Ishikawa (cell line): ENCODE results near the gene PRCC.

Source experiments
- CEBPB ChIP-seq: IDR thresholded peaks from 2 replicates; pipeline ENCODE4 v1.6.1; 2012
- CREB1 ChIP-seq: IDR thresholded peaks from 2 replicates; pipeline ENCODE4 v1.6.1; 2012; ENCODE audit warnings: low read depth
- EGR1 ChIP-seq: IDR thresholded peaks from 2 replicates; pipeline ENCODE4 v1.6.1; 2012
- EP300 ChIP-seq: IDR thresholded peaks from 2 replicates; pipeline ENCODE4 v1.6.1; 2012; ENCODE audit warnings: borderline replicate concordance
- FOXM1 ChIP-seq: IDR thresholded peaks from 2 replicates; pipeline ENCODE4 v1.6.1; 2012; ENCODE audit warnings: low read depth, borderline replicate concordance
- MAX ChIP-seq: IDR thresholded peaks from 2 replicates; pipeline ENCODE4 v1.6.1; 2012
- NFIC ChIP-seq: IDR thresholded peaks from 2 replicates; pipeline ENCODE4 v1.6.1; 2012
- RAD21 ChIP-seq: IDR thresholded peaks from 2 replicates; pipeline ENCODE4 v1.6.1; 2012; ENCODE audit warnings: low read depth
- REST ChIP-seq: IDR thresholded peaks from 2 replicates; pipeline ENCODE4 v1.6.1; 2012; ENCODE audit warnings: low read depth, mild to moderate bottlenecking
- TAF1 ChIP-seq: IDR thresholded peaks from 2 replicates; pipeline ENCODE4 v1.6.1; 2012; ENCODE audit warnings: low read depth, mild to moderate bottlenecking
- TCF12 ChIP-seq: IDR thresholded peaks from 2 replicates; pipeline ENCODE4 v1.6.1; 2012; ENCODE audit warnings: low read depth
- TEAD4 ChIP-seq: IDR thresholded peaks from 2 replicates; pipeline ENCODE4 v1.6.1; 2012
- YY1 ChIP-seq: IDR thresholded peaks from 2 replicates; pipeline ENCODE4 v1.6.1; 2012; ENCODE audit warnings: low read depth
- ZBTB7A ChIP-seq: IDR thresholded peaks from 2 replicates; pipeline ENCODE4 v1.6.1; 2012; ENCODE audit warnings: low read depth
- TF ChIP-seq, protein P1 (sequence below): IDR thresholded peaks from 2 replicates; pipeline ENCODE4 v1.6.1; 2012

The PRCC gene

GRCh38 chr1:156821801-156822200, 54.5 kb downstream of the PRCC start:
- TF ChIP-seq TCF12 (no peak), EP300 (no peak), ZBTB7A (no peak), NFIC (no peak), CEBPB (no peak), TAF1 (no peak), RAD21 (no peak), MAX (no peak), FOXM1 (no peak), TEAD4 (no peak), YY1 (no peak), CREB1 (no peak), EGR1 (no peak), REST (no peak)
- TF ChIP-seq, protein P1, sequence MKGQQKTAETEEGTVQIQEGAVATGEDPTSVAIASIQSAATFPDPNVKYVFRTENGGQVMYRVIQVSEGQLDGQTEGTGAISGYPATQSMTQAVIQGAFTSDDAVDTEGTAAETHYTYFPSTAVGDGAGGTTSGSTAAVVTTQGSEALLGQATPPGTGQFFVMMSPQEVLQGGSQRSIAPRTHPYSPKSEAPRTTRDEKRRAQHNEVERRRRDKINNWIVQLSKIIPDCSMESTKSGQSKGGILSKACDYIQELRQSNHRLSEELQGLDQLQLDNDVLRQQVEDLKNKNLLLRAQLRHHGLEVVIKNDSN, result no peak

- TF ChIP-seq REST, result no peak
- TF ChIP-seq CEBPB, result no peak
- no peak for TF ChIP-seq CREB1
- TF ChIP-seq RAD21, result no peak
- no peak for TF ChIP-seq FOXM1
- TF ChIP-seq TCF12, result no peak
- no peak for TF ChIP-seq MAX
- no peak for TF ChIP-seq TEAD4
- no peak for TF ChIP-seq NFIC
- TF ChIP-seq ZBTB7A, result no peak
- TF ChIP-seq EP300, result no peak
- no peak for TF ChIP-seq YY1
- no peak for TF ChIP-seq TAF1
- TF ChIP-seq, protein P1, result no peak
Measured at GRCh38 chr1:156822680-156823079, 55.3 kb downstream of the PRCC start.

GRCh38 chr1:156823210-156823790, 56.0 kb downstream of the PRCC start:
- TF ChIP-seq YY1, result no peak
- TF ChIP-seq RAD21, result no peak
- TF ChIP-seq TCF12, result no peak
- TF ChIP-seq MAX, result no peak
- TF ChIP-seq FOXM1, result no peak
- no peak for TF ChIP-seq EGR1
- TF ChIP-seq TEAD4, result no peak

DNA sequence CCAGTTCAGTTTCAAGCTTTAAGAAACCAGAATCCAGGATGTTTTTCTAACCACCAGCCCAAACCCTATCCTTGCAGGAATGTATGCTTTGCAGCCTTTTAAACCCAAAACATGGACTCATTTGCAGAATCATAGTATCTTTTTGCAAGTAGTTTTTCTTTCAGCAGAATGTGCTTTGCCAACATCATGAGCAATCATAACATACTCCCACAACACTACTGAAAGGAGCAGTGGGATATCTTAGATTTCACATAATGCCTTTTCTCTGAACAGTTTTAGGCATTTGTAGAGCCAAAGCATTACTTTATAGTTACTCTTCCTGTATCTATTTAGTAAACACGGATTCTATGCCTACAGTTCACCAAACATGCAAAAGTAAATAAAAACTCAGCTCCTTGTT, 59.3 kb downstream of the PRCC start:
- TF ChIP-seq CEBPB, result no peak
- TF ChIP-seq TCF12, result no peak
- TF ChIP-seq REST, result no peak
- no peak for TF ChIP-seq TAF1
- TF ChIP-seq YY1, result no peak
- no peak for TF ChIP-seq ZBTB7A
- no peak for TF ChIP-seq RAD21
- TF ChIP-seq, protein P1, result no peak
- no peak for TF ChIP-seq EGR1
- no peak for TF ChIP-seq EP300
- TF ChIP-seq CREB1, result no peak
- TF ChIP-seq MAX, result no peak
- TF ChIP-seq TEAD4, result no peak
- no peak for TF ChIP-seq NFIC
- TF ChIP-seq FOXM1, result no peak
